ENCODE data around the gene TMEM72.

TMEM72 gene

DNA sequence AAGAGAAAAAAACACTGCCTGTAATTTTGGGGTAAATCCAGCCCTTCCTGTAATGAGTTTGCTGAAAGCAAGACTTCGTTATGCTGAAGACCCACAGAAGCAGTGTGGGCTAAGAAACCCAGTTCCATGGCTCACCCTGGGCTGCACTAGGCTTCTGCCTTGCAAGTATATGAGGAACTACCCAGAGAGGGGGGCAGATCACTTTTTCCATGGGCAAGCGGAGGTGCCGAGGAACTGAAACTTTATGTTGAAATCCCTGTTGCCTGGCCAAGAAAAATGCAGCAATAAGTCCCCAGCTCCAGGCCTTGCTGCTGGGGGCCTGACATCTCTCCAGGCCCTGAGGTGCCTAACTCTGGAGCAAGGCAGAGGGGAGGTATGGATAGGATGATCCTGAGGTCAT, 57.0 kb downstream of the TMEM72 start:
- DNase-seq (ENCODE audit: low spot score), result no peak

DNA sequence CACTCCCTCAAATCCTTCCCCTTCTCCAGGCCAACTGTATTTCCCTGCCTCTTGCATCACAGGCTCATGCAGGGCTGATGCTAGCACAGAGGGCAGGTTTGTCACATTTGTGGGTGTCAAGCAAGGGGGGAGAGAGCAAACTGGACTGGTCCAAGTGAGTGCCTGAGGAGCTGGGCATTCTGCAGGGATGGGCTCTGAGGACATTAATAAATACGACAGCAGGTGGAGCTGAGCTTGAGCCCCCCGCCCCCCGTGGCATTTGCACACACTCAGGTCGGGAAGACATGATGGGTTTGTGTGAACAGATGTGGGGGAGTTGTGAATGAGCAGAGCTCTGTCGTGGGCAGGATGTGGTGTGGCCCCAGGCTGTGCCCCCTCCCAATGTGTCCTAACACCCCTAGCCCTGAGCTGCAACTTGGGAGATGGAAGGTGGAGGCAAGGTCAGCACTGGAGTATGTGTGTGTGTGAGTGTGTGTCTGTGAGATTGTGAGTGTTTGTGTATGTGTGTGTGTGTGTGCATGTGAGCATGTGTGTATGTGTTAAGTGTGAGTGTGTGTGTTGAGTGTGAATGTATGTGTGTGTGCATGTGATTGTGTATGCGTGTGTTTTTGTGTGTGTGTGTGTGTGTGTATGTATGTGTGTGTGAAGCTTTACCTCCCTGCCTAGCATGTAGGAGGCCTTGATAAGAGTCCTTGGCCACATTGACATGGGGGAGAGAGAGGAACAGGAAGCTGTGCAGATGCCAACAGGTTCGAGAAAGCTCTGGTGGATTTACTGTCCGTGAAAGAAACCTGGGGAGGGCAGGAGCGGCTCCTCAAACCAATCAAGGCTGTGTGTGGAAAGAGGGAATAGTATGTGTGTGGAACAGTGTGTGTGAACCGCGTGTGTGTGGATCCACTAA, 57.6 kb downstream of the TMEM72 start:
- no peak for DNase-seq (ENCODE audit: low spot score)

DNA sequence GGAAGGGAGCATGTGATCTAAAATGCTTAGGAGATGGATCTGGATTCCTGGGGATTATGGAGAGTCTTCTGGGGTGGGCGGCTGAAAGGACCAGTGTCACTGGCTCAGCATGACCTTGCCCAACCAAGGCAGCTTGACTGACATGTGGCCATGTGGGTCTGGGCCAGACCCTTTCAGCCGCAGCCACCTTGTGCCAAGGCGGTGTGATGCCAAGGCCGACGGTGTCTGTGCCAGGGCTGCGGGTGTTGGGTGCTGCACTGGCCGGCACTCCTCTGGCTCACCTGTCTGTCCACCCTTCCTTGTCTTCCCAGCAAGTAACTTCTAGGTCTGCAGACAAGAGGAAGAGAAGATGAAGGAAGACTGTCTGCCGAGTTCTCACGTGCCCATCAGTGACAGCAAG, 58.7 kb downstream of the TMEM72 start:
- DNase-seq (ENCODE audit: low spot score), result no peak

DNA sequence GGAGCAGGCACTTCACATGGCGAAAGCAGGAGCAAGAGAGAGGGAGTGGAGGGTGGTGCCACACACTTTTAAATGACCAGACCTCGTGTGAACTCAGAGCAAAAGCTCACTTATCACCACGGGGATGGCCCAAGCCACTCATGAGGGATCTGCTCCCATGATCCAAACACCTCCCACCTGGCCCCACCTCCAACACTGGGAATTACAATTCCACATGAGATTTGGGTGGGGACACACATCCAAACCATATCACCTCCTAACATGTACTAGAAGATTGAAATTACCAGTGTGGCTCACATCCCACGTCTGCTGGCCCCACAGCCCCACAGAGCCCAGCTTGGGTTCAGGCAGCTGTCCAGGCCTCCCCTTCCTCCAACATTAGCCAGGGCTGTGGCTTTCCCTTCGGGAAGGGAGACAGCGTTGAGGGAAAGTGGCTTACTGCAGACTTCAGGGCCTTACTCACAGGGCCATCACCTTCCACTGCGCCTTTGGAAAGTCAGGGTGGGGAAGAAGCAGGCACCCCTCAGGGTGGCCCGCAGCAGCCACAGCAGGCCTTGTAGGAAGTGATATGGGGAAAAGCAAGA, 59.8 kb downstream of the TMEM72 start:
- DNase-seq (ENCODE audit: low spot score), result no peak

DNA sequence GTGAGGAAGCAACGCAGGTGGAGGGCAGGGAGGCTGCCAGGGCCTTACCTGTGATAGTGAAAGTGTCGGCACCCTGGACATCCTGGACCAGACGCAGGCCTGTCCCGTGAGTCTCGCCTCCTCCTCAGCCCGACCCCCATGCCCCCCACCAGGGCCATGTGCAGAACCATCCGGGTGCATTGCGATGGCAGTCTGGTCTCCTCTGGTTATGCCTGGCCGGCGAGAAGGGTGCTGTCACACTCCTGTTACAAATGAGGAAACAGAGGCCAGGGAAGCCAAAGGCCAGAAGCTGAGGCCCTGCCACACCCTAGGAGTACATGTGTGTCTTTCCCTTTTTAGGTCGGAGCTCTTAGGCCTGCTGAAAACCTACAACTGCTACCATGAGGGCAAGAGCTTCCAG, 60.3 kb downstream of the TMEM72 start:
- no peak for DNase-seq (ENCODE audit: low spot score)

- no peak for DNase-seq (ENCODE audit: low spot score)
Observed at GRCh38 chr10:44971935-44972757, 61.0 kb downstream of the TMEM72 start.

GRCh38 chr10:44972874-44973306, 61.8 kb downstream of the TMEM72 start:
- DNase-seq (ENCODE audit: low spot score), result no peak

DNA sequence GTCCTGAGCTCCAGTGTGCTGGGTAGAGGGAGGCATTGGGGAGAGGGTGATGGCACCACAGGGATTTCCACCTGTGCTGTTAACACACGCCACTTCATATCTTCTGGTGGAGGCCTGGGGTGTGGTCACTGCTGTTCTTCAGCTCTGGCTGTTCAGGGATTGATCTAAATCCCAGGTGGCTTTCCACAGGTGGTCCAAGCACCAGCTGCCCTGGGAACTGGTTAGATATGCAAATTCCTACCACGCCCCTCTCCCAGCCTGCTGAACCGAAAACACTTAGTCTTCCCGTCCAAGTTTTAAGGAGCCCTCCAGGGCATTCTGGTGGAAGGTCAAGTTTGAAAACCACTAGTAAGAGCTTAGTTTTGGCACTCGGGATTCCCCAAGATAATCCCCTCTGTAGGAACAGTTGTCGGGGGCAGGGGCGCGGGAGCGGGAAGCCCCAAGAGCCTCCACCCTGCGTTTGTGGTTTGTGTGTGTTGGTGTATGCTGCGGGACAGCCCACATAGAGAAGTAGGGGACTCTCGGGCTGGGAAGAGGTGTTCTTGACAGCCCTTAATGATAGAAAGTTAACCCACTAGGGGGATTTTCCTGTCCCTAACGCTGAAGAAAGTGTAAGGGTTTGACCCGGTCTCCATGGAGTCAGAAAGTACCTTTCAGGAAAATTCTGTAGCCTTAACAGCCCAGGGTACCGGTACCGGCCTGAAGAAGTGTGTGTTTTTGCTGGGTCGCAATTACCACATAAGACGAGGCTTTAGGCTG, 62.4 kb downstream of the TMEM72 start:
- no peak for DNase-seq (ENCODE audit: low spot score)

GRCh38 chr10:44974082-44974627, 63.0 kb downstream of the TMEM72 start:
- DNase-seq (ENCODE audit: low spot score), result no peak

DNA sequence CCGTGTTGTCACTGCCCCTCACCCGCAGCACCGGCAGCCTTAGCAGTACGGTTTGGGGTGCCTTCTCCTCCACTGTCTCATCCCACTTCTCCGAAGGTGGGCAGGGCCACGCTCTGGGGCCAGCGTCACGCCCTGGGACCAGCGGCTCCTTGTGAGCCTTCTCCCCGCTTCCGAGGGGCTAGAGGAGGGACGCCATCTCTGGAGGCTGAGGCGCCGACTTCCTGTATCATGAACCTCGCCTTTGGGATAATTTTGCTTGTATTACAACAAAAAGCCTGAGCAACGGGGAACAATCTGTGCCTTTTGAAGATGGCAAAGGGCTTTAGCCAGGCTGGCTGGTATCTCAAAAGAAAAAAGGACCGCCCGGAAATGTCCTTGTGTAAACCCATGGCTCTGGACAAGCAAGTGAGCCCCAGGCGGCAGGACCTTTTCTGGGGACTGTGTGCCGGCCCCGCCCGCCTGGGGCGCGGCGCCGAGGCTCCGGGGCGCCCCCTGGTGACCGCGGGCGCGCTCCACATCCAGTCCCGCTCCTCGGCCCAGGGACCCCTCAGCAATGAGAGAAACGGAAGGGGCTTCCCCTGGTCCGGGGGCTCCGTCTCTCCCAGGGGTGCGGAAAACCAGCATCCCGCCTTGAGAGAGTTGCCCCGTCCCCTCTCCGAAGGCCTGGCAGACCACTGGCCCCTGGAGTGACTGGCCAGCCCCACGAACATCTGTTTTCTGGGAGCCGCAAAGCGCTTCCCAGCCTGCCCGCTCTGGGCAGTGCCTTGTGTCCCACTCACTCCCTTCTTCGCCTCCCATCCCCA, 63.7 kb downstream of the TMEM72 start:
- DNase-seq (ENCODE audit: low spot score), result peak; percentile 83

DNA sequence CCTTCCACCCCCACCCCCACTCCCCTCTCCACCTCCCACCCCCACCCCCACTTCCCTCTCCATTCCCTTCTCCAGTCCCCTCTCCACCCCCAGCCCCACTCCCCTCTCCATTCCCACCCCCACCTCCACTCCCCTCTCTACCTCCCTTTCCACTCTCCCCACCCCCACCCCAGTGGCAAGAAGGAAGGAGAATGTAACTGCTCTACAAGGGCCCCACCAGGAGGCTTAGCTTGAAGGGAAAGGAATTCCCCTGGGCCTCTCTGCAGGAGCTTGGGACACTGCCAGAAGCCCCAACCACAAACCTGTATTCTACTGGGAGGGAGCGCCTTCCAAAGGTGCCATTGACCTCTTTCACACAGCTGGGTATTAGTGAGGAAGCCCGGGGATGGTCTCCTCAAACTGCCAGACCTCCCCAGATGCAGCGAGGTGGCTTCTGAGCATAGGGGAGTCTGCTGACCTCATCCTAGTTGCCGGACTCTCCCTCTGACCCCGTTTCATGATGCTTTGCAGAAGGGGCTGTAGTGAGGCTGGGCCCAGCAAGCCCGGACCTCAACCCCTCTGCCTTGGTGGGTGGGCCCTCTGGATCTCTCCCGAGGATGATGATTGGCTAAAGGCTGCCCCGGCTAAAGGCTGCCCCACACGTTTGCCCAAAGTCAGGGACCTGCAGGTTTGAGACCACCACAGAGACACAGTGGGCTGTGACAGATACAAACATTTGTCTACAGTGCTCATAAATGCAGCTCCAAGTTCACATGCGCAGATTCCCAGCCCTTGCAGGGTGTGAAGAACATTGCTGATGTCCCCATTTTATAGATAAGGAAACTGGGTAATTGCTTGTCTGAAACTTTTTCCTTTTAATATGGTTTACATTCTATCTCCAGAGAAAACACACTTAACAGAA, 64.5 kb downstream of the TMEM72 start:
- DNase-seq (ENCODE audit: low spot score), result peak; percentile 59

DNA sequence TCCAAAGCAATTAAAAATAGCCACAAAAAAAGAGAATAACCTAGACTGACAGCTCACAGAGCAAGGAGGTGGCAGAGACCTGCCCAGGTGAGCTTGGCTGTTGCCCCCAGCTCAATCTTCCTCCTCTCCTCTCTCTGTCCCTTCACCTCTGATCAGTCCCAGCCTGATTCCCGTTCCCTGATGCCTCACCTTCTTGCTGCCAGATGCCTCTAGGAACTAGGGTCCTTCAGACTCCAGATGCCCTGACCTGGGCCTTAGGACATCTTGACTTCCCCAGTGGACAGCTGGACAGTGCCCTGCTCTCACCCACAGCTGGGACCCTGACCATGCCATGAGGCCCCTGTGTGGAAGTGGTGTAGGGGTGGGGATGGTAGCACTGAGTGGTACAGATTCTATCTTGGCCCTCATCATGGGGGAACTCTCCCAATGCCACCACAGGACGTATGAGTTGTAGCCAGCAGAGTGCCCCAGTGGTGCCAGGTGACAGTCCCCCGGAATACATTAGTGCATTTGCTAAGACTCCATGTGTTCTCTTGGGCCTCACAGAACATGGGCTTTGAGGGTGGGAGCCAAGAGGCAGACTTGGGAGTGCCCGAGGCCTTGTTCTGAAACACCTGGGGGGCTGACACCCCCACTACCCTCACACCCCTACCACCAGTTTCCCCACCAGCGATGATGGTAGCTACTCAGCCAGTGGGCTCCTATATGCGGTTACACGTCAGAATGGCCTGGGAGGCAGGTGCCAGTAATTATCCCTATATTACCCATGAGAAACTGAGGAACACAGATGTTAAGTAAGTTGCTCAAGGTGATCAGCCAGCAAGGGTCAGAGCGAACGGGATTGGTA, 65.4 kb downstream of the TMEM72 start:
- no peak for DNase-seq (ENCODE audit: low spot score)

GRCh38 chr10:44977287-44978212, 66.4 kb downstream of the TMEM72 start:
- DNase-seq (ENCODE audit: low spot score), result no peak

- no peak for DNase-seq (ENCODE audit: low spot score)
Observed at GRCh38 chr10:44978213-44978569, 67.1 kb downstream of the TMEM72 start.

DNA sequence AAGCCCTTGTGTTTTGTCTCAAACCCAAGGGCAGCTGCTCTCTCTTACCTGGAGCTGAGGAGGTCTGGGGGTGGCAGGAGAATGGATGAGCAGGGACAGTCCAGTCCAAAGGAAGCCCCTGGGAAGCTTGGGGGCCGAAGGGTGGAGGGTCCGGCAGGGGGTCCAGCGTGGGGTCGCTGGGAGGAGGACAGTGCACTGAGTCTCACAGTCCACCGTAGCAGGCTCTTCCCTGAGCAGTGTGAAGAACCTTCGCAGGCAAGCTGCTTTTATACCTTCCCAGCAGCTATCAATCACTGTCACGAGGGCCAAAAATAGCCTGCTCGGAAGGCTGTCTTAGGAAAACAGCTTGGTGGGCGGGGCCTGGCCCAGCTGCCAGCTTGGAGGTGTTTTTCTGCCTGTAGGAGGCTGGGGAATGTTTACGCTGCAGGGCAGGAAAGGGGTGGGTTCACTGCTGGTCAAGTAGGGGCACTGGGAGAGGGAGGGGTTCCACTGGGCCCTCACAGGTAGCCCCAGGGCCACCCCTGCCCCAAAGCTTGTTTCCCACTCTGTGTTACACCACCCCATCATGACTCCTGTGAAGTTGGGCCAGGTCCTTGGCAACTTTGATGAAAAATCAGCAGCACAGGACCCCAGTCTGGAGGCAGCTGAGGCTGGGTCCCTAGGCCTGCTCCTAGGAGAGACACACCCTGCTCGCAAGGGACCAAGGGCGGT, 67.6 kb downstream of the TMEM72 start, which contains the start of gene DEPP1:
DEPP1 (minus strand) TSS at position 240 of the 711 bp plus-strand sequence. CDS start 779 bp downstream, outside the sequence.
- DNase-seq (ENCODE audit: low spot score), result peak; percentile 88

GRCh38 chr10:44979281-44980191, 68.4 kb downstream of the TMEM72 start:
- no peak for DNase-seq (ENCODE audit: low spot score)

Measured in hepatic stellate cell (primary cell).